ENCODE results near the gene AWAT2. TPM values are rescaled to one million over a fixed set of nuclear protein-coding genes. Genes with fewer than 3 reads are reported as not detected.

Gene AWAT2
- total RNA-seq, 1 experiment from 2014 or later, result not detected

GRCh38 chrX:70030301-70030767, 19.4 kb downstream of the AWAT2 start:
- BruUV-seq (replicated peaks), result no TSS peak
- Histone ChIP-seq H3K27me3 (ENCODE audit: insufficient read depth, low read depth) (no peaks in the 10 kb centered on the region; the same call in 1 of the 2 replicates), H3K79me2 (ENCODE audit: low read depth) (no peaks in the 10 kb centered on the region), H3F3A (ENCODE audit: insufficient read depth, low read depth) (no peaks in the 10 kb centered on the region), H3K36me3 (ENCODE audit: low read depth) (no peaks in the 10 kb centered on the region), H3K9me2 (ENCODE audit: insufficient read depth) (no peaks in the 10 kb centered on the region), H3K27ac (no peak overlapping the region), H3K9me3 (ENCODE audit: insufficient read depth, low read depth) (no peaks in the 10 kb centered on the region), H3K4me2 (no peak overlapping the region), H3K4me3 (no peak overlapping the region), H2AFZ (no peak overlapping the region), H4K20me1 (ENCODE audit: insufficient read depth) (no peaks in the 10 kb centered on the region), H3K4me1 (replicated peaks; ENCODE audit: insufficient read depth) (no peaks in the 10 kb centered on the region)
- TF ChIP-seq CTCF (conservative IDR thresholded peaks at IDR 0.05) (peak; percentile 71), EZH2 (IDR thresholded peaks at IDR 0.05; ENCODE audit: low read depth) (no peak)
- ChIA-PET CTCF (interaction anchor here (0.5 kb wide), 1 partner anchor 241 kb away, joined by 3 read pairs; no protein-coding TSS in a partner anchor), POLR2A (ENCODE audit: unreplicated experiment) (no interaction called here)
- intact Hi-C loops (cut with micrococcal nuclease; ENCODE audit: unreplicated experiment), result loop anchor here (2.0 to 5.0 kb wide), 2 partner anchors 66 to 232 kb away; partner anchors contain the start of gene P2RY4
- DNase-seq, result peak in 1 of 2 experiments; percentile 7

- Histone ChIP-seq H3K4me1 (replicated peaks; ENCODE audit: insufficient read depth) (no peaks in the 10 kb centered on the region), H3K9me3 (ENCODE audit: insufficient read depth, low read depth) (no peaks in the 10 kb centered on the region), H3K36me3 (ENCODE audit: low read depth) (no peaks in the 10 kb centered on the region), H3K4me2 (no peak overlapping the region), H3K4me3 (no peak overlapping the region), H3K79me2 (ENCODE audit: low read depth) (no peaks in the 10 kb centered on the region), H3F3A (ENCODE audit: insufficient read depth, low read depth) (no peaks in the 10 kb centered on the region), H3K27me3 (ENCODE audit: insufficient read depth, low read depth) (no peaks in the 10 kb centered on the region; the same call in 1 of the 2 replicates), H3K27ac (no peak overlapping the region), H4K20me1 (ENCODE audit: insufficient read depth) (no peaks in the 10 kb centered on the region), H3K9me2 (ENCODE audit: insufficient read depth) (no peaks in the 10 kb centered on the region), H2AFZ (no peak overlapping the region)
- BruUV-seq (replicated peaks), result no TSS peak
- no peak for DNase-seq
- CTCF ChIA-PET, result interaction anchor here (0.5 kb wide), 1 partner anchor 242 kb away, joined by 3 read pairs; no protein-coding TSS in a partner anchor
- TF ChIP-seq CTCF (conservative IDR thresholded peaks at IDR 0.05) (no peak), EZH2 (IDR thresholded peaks at IDR 0.05; ENCODE audit: low read depth) (no peak)
- POLR2A ChIA-PET (ENCODE audit: unreplicated experiment), result no interaction called here
- intact Hi-C loops (cut with micrococcal nuclease; ENCODE audit: unreplicated experiment), result loop anchor here (2.0 to 5.0 kb wide), 2 partner anchors 67 to 232 kb away; partner anchors contain the start of gene P2RY4
Measured at GRCh38 chrX:70029863-70030262, 19.9 kb downstream of the AWAT2 start.

GRCh38 chrX:70026851-70027200, 22.9 kb downstream of the AWAT2 start:
- H3K9me2 ChIP-seq (ENCODE audit: insufficient read depth), result no peaks in the 10 kb centered on the region
- H3K4me3 ChIP-seq, result no peak overlapping the region
- H3K4me2 ChIP-seq, result no peak overlapping the region
- H3F3A ChIP-seq (ENCODE audit: insufficient read depth, low read depth), result no peaks in the 10 kb centered on the region
- no peaks in the 10 kb centered on the region for H3K4me1 ChIP-seq (replicated peaks; ENCODE audit: insufficient read depth)
- no peaks in the 10 kb centered on the region for H3K36me3 ChIP-seq (ENCODE audit: low read depth)
- no peaks in the 10 kb centered on the region; the same call in 1 of the 2 replicates for H3K27me3 ChIP-seq (ENCODE audit: insufficient read depth, low read depth)
- no peak overlapping the region for H2AFZ ChIP-seq
- no peaks in the 10 kb centered on the region for H3K79me2 ChIP-seq (ENCODE audit: low read depth)
- no peak for DNase-seq
- CTCF ChIA-PET, result no interaction called here
- H4K20me1 ChIP-seq (ENCODE audit: insufficient read depth), result no peaks in the 10 kb centered on the region
- H3K27ac ChIP-seq, result no peak overlapping the region
- BruUV-seq (replicated peaks), result no TSS peak
- POLR2A ChIA-PET (ENCODE audit: unreplicated experiment), result interaction anchor here (0.7 kb wide), 1 partner anchor 531 kb away, joined by 7 read pairs; no protein-coding TSS in a partner anchor
- intact Hi-C loops (cut with micrococcal nuclease; ENCODE audit: unreplicated experiment), result no loop called here
- TF ChIP-seq EZH2 (IDR thresholded peaks at IDR 0.05; ENCODE audit: low read depth), result no peak
- no peak for TF ChIP-seq CTCF (conservative IDR thresholded peaks at IDR 0.05)
- no peaks in the 10 kb centered on the region for H3K9me3 ChIP-seq (ENCODE audit: insufficient read depth, low read depth)
